ENCODE measurements around the gene CARNS1. TPM values are rescaled to one million over a fixed set of nuclear protein-coding genes. Genes with fewer than 3 reads are reported as not detected.

CARNS1 gene
- total and polyA plus RNA-seq, 9 of the 15 experiments (the other 6 are each of a cell fraction or from before 2014, with no cell fraction given), result 0.01 to 0.18 (median 0.06) TPM; not detected in 3

DNA sequence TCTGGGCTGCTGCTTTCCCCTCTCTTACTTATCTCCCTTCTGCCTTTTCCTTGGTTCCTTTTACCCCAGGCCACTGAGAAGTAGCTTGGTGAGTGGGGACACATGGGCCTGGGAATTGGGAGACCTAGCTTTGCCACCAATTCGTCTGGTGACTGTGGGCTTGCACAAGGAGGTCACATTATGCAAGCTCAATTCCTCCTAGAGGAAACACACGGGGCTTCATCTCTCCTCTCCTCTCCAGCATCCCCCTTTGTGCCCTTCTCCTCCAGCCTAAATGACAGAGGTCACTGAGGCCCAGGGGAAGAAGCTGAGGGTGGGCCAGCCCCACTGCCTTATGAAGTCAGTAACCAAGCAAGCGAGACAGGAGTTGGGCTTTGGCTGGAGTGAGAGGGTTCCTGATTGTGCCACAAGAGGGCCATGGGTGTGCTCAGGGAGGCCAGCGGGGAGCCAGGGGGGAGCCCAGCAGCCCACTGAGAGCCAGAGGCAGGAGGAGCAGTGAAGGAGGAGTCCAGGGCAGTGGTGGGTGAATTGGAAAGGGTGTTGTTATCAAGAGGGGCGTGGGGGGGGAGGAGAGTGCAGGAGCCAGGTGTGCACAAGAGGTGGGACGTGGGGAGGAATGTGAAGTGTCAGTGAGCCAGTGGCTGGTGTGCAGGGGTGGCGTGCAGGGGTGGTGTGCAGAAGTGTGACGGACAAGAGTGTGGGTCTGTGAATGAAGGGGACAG lies 44.1 kb upstream of the CARNS1 start (continued):
- TF ChIP-seq, protein P1, sequence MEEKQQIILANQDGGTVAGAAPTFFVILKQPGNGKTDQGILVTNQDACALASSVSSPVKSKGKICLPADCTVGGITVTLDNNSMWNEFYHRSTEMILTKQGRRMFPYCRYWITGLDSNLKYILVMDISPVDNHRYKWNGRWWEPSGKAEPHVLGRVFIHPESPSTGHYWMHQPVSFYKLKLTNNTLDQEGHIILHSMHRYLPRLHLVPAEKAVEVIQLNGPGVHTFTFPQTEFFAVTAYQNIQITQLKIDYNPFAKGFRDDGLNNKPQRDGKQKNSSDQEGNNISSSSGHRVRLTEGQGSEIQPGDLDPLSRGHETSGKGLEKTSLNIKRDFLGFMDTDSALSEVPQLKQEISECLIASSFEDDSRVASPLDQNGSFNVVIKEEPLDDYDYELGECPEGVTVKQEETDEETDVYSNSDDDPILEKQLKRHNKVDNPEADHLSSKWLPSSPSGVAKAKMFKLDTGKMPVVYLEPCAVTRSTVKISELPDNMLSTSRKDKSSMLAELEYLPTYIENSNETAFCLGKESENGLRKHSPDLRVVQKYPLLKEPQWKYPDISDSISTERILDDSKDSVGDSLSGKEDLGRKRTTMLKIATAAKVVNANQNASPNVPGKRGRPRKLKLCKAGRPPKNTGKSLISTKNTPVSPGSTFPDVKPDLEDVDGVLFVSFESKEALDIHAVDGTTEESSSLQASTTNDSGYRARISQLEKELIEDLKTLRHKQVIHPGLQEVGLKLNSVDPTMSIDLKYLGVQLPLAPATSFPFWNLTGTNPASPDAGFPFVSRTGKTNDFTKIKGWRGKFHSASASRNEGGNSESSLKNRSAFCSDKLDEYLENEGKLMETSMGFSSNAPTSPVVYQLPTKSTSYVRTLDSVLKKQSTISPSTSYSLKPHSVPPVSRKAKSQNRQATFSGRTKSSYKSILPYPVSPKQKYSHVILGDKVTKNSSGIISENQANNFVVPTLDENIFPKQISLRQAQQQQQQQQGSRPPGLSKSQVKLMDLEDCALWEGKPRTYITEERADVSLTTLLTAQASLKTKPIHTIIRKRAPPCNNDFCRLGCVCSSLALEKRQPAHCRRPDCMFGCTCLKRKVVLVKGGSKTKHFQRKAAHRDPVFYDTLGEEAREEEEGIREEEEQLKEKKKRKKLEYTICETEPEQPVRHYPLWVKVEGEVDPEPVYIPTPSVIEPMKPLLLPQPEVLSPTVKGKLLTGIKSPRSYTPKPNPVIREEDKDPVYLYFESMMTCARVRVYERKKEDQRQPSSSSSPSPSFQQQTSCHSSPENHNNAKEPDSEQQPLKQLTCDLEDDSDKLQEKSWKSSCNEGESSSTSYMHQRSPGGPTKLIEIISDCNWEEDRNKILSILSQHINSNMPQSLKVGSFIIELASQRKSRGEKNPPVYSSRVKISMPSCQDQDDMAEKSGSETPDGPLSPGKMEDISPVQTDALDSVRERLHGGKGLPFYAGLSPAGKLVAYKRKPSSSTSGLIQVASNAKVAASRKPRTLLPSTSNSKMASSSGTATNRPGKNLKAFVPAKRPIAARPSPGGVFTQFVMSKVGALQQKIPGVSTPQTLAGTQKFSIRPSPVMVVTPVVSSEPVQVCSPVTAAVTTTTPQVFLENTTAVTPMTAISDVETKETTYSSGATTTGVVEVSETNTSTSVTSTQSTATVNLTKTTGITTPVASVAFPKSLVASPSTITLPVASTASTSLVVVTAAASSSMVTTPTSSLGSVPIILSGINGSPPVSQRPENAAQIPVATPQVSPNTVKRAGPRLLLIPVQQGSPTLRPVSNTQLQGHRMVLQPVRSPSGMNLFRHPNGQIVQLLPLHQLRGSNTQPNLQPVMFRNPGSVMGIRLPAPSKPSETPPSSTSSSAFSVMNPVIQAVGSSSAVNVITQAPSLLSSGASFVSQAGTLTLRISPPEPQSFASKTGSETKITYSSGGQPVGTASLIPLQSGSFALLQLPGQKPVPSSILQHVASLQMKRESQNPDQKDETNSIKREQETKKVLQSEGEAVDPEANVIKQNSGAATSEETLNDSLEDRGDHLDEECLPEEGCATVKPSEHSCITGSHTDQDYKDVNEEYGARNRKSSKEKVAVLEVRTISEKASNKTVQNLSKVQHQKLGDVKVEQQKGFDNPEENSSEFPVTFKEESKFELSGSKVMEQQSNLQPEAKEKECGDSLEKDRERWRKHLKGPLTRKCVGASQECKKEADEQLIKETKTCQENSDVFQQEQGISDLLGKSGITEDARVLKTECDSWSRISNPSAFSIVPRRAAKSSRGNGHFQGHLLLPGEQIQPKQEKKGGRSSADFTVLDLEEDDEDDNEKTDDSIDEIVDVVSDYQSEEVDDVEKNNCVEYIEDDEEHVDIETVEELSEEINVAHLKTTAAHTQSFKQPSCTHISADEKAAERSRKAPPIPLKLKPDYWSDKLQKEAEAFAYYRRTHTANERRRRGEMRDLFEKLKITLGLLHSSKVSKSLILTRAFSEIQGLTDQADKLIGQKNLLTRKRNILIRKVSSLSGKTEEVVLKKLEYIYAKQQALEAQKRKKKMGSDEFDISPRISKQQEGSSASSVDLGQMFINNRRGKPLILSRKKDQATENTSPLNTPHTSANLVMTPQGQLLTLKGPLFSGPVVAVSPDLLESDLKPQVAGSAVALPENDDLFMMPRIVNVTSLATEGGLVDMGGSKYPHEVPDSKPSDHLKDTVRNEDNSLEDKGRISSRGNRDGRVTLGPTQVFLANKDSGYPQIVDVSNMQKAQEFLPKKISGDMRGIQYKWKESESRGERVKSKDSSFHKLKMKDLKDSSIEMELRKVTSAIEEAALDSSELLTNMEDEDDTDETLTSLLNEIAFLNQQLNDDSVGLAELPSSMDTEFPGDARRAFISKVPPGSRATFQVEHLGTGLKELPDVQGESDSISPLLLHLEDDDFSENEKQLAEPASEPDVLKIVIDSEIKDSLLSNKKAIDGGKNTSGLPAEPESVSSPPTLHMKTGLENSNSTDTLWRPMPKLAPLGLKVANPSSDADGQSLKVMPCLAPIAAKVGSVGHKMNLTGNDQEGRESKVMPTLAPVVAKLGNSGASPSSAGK (IDR thresholded peaks at IDR 0.05), result no peak
- TF ChIP-seq, protein P2, sequence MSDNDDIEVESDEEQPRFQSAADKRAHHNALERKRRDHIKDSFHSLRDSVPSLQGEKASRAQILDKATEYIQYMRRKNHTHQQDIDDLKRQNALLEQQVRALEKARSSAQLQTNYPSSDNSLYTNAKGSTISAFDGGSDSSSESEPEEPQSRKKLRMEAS (CRISPR knock-in tag; IDR thresholded peaks at IDR 0.05), result no peak
- no peak for TF ChIP-seq CBX8 (IDR thresholded peaks at IDR 0.05; ENCODE audit: borderline replicate concordance, extremely low read depth, low read depth, low read length, poor library complexity, severe bottlenecking)
- TF ChIP-seq PURB (CRISPR knock-in tag; IDR thresholded peaks at IDR 0.05; ENCODE audit: low read depth), result no peak
- no peak for TF ChIP-seq ZBTB8A (IDR thresholded peaks at IDR 0.05; ENCODE audit: partially characterized antibody)
- TF ChIP-seq CSDE1 (IDR thresholded peaks at IDR 0.05), result no peak
- TF ChIP-seq C11orf30 (IDR thresholded peaks at IDR 0.05; ENCODE audit: low read depth), result no peak
- TF ChIP-seq MAZ (CRISPR knock-in tag; conservative IDR thresholded peaks at IDR 0.05 in 1 of 2, IDR thresholded peaks at IDR 0.05 in 1 of 2), result peak; percentile 29 to 46; a peak in 1 of 4 replicates
- TF ChIP-seq, protein P3, sequence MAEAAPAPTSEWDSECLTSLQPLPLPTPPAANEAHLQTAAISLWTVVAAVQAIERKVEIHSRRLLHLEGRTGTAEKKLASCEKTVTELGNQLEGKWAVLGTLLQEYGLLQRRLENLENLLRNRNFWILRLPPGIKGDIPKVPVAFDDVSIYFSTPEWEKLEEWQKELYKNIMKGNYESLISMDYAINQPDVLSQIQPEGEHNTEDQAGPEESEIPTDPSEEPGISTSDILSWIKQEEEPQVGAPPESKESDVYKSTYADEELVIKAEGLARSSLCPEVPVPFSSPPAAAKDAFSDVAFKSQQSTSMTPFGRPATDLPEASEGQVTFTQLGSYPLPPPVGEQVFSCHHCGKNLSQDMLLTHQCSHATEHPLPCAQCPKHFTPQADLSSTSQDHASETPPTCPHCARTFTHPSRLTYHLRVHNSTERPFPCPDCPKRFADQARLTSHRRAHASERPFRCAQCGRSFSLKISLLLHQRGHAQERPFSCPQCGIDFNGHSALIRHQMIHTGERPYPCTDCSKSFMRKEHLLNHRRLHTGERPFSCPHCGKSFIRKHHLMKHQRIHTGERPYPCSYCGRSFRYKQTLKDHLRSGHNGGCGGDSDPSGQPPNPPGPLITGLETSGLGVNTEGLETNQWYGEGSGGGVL (CRISPR knock-in tag; IDR thresholded peaks at IDR 0.05), result no peak
- TF ChIP-seq MYC (IDR thresholded peaks at IDR 0.05; ENCODE audit: low read depth, low read length), result no peak
- TF ChIP-seq MYC (CRISPR knock-in tag; IDR thresholded peaks at IDR 0.05; ENCODE audit: borderline replicate concordance, low read depth), result no peak

Measured in K562 (cell line).